ENCODE results near the gene SCAF4.
"Not testable (repeated sequence)": the region's sequence is repeated elsewhere in the genome, so short reads cannot be mapped to it uniquely, and the experiment has no call there.

Gene SCAF4

GRCh38 chr21:31731857-31732596 is at the start of gene SCAF4:
TSS of gene SCAF4 (minus strand) at chr21:31732118. CDS start at chr21:31731692, 426 bp downstream.
- DNase-seq, result peak; percentile 70 to 75 (median 72)

GRCh38 chr21:31780944-31781343 is 49.0 kb upstream of the SCAF4 start:
- no peak for DNase-seq

- DNase-seq, result no peak
Observed at GRCh38 chr21:31778546-31778945, 46.6 kb upstream of the SCAF4 start.

DNA sequence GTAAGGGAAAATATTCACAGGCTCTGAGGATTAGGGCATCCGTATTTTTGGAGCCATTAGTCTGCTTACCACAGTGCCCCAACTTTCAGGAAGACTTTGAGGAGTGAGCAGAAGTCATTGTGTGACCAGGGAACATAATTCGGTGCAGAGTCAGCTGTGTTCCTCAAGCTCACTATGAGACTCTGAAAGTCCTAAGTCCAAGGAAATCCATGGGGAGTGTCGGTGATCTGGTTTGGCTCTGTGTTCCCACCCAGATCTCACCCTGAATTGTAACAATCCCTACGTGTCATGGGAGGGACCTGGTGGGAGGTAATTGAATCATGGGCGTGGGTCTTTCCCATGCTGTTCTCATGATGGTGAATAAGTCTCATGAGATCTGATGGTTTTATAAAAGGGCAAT is 45.9 kb upstream of the SCAF4 start:
- no peak for DNase-seq

- DNase-seq, result no peak
Observed at GRCh38 chr21:31774031-31774430, 42.1 kb upstream of the SCAF4 start.

DNA sequence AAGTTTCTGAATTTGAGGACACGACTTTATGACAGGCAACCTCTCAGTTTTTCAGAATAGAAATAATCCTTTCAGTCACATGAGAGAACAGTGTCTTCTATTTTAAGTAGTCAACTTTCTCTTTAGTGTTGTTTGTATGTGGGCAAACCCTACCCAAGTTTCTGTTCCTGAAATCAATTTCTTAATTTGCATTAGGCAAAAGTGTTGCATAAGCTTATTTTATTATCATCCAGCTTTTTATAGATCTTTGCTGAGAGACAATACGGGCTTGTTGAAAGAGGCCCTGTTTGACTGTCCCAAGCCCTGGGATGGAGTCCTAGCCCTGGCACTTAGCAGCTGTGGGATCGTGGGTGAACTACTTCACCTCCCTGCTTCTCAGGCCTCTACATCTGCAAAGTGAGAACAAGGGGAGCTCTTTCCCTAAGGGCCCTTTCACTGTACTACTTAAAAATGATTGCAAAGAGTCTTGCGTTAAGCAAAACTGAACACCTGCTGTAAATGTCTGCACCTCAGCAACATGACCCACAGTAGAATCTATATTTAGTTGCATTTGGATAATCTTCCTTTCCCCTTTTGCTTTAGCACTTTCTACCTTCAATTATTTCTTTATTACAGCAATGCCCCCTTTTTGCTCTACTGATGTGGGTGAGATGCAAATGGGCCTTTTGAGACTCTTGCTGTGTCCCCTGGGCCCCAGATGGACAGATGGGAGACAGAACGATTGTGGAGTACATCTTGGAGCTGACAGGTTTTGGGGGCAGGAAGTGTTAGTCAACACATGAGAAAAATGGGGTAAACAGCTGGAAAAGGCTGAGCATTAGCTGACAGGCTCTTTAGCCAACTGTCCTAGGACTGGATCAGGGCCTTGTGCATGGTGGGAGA is 41.0 kb upstream of the SCAF4 start:
- DNase-seq, result no peak

DNA sequence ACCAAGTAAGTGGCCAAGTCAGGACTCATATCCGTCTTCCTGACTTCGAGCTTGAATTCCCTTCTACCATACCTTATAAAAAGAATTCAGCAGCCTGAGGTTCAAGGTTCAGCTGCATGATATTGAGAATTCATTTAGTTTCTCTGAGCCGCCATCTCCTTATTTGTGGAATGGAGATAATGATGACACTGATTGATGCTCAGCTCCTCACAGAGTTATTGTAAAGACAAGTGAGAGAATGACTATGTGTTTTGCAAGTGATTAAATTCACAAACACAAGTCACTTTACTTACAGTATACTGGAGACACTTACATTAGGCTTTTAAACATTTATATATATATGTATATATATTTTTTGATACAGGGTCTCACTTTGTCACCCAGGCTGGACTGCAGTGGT is 39.8 kb upstream of the SCAF4 start:
- DNase-seq, result no peak

GRCh38 chr21:31768710-31769109 is 36.8 kb upstream of the SCAF4 start:
- DNase-seq, result no peak

DNA sequence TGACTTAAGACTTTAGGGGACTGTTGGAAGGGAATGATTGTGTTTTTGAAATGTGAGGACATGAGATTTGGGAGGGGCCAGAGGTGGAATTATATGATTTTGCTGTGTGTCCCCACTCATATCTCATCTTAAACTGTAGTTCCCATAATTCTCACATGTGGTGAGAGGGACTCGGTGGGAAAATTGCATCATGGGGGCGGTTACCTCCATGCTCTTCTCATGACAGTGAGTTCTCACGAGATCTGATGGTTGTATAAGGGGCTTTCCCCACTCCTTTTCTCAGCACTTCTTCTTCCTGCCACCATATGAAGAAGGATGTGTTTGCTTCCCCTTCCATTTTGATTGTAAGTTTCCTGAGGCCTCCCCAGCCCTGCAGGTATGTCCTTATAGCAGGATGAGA is 35.0 kb upstream of the SCAF4 start:
- no peak for DNase-seq

DNA sequence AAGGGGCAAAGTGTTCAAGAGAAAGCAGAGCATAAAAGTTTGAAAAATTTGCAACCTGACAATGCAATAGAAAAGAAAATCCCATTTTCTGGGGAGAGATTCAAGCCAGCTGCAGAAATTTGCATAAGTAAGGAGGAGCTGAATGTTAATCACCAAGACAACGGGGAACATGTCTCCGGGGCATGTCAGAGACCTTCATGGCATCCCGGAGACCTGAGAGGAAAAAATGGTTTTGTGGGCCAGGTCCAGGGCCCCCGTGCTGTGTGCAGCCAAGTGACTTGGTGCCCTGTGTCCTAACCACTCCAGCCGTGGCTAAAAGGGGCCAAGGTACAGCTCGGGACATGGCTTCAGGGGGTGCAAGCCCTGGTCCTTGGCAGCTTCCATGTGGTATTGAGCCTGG is 33.9 kb upstream of the SCAF4 start:
- DNase-seq, result not testable (repeated sequence)

- no peak for DNase-seq
Observed at GRCh38 chr21:31760931-31761330, 29.0 kb upstream of the SCAF4 start.

DNA sequence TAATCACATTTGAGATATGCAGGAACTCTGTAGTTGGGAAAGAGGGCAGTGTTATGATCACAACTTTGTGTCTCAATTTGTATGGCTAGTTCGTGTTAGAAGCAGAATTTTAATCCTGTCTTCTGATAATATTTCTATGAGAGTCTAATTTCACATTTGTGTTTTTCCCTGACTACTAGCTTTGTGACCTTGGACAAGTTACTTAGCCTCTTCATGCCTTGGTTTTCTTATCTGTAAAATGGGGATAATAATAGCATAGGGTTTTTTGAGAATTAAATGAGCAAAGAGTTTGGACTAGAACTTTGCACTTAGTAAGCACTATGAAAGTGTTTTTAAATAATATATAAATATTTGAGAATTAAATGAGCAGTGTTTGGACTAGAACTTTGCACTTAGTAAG is 24.9 kb upstream of the SCAF4 start:
- DNase-seq, result no peak

DNA sequence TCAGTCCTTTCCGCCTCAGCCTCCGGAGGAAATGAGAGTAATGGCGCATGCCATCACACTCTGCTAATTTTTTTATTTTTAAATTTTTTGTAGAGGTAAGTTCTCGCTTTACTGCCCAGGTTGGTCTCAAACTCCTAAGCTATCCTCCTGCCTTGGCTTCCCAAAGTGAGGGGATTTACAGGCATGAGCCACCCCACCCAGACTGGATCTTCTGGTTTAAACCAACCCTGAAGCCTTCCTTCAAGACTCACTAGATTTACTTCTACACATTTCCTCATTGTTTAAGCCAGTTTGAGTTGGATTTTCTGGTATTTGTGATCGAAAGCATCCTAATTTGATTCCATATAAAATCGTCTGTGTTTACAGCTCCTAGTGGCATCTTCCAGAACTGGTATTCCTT is 23.1 kb upstream of the SCAF4 start:
- DNase-seq, result no peak

GRCh38 chr21:31754708-31754960 is 22.7 kb upstream of the SCAF4 start:
- no peak for DNase-seq

DNA sequence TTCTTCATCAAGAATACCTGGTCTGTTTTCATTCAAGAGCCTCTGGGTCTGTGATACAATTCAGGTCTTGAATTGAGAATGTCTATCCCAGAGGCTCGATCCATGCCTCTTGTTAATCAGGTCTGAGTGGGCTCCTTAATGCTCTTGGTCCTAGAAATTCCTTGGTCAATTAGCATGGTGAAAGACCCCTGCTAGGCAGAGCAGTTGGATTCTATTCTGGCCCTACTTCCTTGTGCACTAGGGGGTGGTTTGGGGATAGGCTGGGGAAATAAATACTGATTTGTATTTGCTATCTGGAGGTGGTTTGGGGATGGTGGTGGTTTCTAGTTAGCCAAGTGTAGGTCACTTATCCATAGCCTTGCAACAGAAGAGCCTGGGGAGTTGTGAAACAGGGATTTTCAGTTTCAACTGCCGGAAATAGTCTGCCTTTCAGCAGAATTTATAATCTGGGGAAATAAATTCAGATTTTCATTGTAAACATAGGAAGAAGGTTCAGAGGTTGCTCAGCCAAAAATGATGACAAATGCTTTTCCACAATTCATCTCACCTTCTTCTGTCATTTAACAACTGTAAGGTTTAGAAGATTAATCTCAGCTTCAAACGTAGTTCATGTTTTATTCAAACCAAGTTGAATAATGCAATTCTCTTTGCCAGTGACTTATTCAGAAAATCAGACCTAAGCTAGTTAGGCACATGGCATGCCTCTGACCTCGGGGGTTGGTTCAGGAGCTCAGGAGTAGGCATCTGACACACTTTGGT is 22.2 kb upstream of the SCAF4 start:
- DNase-seq, result no peak

- DNase-seq, result no peak
Observed at GRCh38 chr21:31752967-31753366, 21.0 kb upstream of the SCAF4 start.

DNA sequence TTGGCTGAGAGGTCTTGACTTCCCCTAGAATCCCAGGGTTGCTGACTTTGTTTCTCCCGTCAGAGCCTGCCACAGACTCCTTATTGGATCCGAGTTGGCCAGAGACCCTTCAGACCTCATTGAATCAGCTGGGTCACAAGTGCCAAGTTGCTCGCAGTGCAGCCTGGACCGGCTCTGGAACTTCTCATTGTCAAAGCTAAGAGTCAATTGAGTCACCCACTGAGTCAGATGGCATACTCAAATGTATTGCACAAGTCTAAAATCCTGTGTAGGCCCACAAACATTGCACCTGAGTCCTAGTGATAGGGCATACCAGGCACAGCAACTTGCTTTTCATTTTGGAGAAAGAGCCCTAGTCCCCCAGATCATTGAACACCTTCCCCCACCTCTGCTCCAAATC is 20.4 kb upstream of the SCAF4 start:
- DNase-seq, result no peak

GRCh38 chr21:31750843-31751242 is 18.9 kb upstream of the SCAF4 start:
- DNase-seq, result no peak

GRCh38 chr21:31744182-31744800 is 12.4 kb upstream of the SCAF4 start:
- DNase-seq, result no peak

- no peak for DNase-seq
Observed at GRCh38 chr21:31743712-31744111, 11.8 kb upstream of the SCAF4 start.

DNA sequence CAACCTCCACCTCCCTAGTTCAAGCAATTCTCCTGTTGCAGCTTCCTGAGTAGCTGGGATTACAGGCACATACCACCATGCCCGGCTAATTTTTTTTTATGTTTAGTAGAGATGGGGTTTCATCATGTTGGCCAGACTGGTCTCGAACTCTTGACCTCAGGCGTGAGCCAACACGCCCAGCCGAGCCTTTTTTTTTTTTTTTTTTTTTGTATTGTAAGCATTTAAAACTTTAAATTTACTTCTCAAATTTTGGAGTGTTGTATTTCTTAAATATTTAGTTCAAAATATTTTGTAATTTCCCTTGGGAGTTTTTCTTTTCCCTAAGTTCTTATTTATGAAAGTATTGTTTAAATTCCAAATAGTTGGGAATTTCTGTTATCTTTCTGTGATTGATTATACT is 9.2 kb upstream of the SCAF4 start:
- DNase-seq, result no peak

GRCh38 chr21:31737586-31738397 is 5.9 kb upstream of the SCAF4 start:
- DNase-seq, result not testable (repeated sequence)
